Neutrophil (primary cell): ENCODE results near the gene PAM16.

Source experiments
- H3K27ac ChIP-seq: fragments of 200-600 bp; sonication (generic); 2 replicates; pipeline ENCODE4 v1.5.1; 2016; ENCODE audit warnings: mild to moderate bottlenecking, moderate library complexity
- H3K27me3 ChIP-seq: fragments of 200-600 bp; sonication (generic); 2 replicates; pipeline ENCODE4 v1.6.0; 2016; ENCODE audit warnings: mild to moderate bottlenecking
- H3K36me3 ChIP-seq: fragments of 200-600 bp; sonication (generic); 2 replicates; pipeline ENCODE4 v1.5.1; 2017
- H3K4me1 ChIP-seq, 2 experiments: fragments of 200-600 bp in 1 of 2; sonication (generic) in 1 of 2; 1 replicate in 1 of 2; 2 replicates in 1 of 2; pipeline versions ENCODE4 v1.5.1 to v1.6.1; 2013 to 2016; ENCODE audit warnings: low read depth in 1 of 2, low read length in 1 of 2, mild to moderate bottlenecking in 1 of 2, moderate library complexity in 1 of 2; ENCODE audit not compliant: control insufficient read depth in 1 of 2, insufficient read depth in 1 of 2
- H3K4me3 ChIP-seq, 2 experiments: fragments of 200-600 bp in 1 of 2; sonication (generic) in 1 of 2; 1 replicate in 1 of 2; 2 replicates in 1 of 2; pipeline ENCODE4 v1.5.1; 2013 to 2016; ENCODE audit warnings: low read depth in 1 of 2, low read length in 1 of 2, mild to moderate bottlenecking in 1 of 2, moderate library complexity in 1 of 2
- H3K9me3 ChIP-seq: fragments of 200-600 bp; sonication (generic); 2 replicates; pipeline ENCODE4 v1.5.1; 2016
- CTCF ChIP-seq: fragments of 200-600 bp; sonication (generic); IDR thresholded peaks from 2 replicates; pipeline ENCODE4 v1.5.1; 2016; ENCODE audit warnings: antibody characterized with exemption

The PAM16 gene

DNA sequence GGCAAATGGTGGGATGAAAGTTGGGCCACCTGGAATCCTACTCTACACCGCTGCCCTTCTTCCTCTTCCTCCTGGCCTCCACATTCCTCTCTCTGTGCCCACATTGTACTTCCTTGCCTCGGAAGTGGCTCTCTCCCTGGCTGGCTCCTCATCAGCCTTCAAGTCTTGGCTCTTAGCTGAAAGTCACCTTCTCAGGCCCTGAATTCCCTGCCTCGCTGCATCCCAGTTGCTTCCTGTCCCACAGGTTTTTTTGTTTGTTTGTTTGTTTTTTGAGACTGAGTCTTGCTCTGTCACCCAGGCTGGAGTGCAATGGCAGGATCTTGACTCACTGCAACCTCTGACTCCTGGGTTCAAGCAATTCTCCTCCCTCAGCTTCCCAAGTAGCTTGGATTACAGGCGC lies 2.6 kb upstream of the PAM16 start:
- TF ChIP-seq CTCF: no peak
- H3K36me3 ChIP-seq: peaks cover 58% of the 10 kb centered on the region
- peak overlapping the region; percentile 41 for H3K27ac ChIP-seq

DNA sequence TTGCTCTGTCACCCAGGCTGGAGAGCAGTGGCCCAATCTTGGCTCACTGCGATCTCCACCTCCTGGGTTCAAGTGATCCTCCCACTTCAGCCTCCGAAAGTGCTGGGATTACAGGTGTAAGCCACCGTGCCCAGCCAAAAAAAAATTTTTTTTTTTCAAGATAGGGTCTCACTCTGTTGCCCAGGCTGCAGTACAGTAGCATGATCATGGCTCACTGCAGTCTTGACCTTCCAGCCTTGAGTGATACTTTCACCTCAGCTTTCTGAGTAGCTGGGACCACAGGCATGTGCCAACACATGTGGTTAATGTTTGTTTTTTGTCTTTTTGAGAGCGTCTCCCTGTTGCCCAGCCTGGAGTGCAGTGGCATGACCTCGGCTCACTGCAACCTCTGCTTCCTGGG lies 1.7 kb upstream of the PAM16 start:
- Histone ChIP-seq H3K4me1 (peaks cover 34 to 40% of the 10 kb centered on the region in 2 experiments), H3K27me3 (no peaks in the 10 kb centered on the region), H3K27ac (peak overlapping the region; percentile 41), H3K4me3 (no peak overlapping the region), H3K9me3 (no peaks in the 10 kb centered on the region), H3K36me3 (peaks cover 50% of the 10 kb centered on the region)
- no peak for TF ChIP-seq CTCF

More for the DNA sequence above, 2.6 kb upstream of the PAM16 start:
- H3K4me3 ChIP-seq: no peak overlapping the region
- H3K9me3 ChIP-seq: no peaks in the 10 kb centered on the region
- H3K4me1 ChIP-seq: peaks cover 26 to 32% of the 10 kb centered on the region in 2 experiments
- no peaks in the 10 kb centered on the region for H3K27me3 ChIP-seq

- Histone ChIP-seq H3K4me1 (peaks cover 43 to 50% of the 10 kb centered on the region in 2 experiments), H3K27me3 (no peaks in the 10 kb centered on the region), H3K27ac (peak overlapping the region; percentile 79), H3K9me3 (no peaks in the 10 kb centered on the region), H3K4me3 (no peak overlapping the region), H3K36me3 (peaks cover 40% of the 10 kb centered on the region)
- TF ChIP-seq CTCF: no peak
Observed at GRCh38 chr16:4351880-4352279, 759 bp upstream of the PAM16 start.

DNA sequence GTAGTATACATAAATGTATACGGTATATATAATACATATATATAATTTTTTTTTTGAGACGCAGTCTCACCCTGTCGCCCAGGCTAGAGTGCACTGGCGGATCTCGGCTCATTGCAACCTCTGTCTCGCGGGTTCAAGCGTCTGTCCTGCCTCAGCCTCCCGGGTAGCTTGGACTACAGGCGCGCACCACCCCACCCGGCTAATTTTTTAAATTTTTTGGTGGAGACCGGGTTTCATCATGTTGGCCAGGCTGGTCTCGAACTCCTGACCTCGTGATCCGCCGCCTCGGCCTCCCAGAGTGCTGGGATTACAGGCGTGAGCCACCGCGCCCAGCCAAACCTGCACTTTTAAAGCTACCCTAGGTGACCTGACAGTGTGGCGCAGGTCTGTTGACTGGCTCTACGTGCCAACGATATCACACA lies 745 bp downstream of the PAM16 start:
- peak overlapping the region; percentile 65 to 84 for H3K4me3 ChIP-seq
- H3K4me1 ChIP-seq: peaks cover 58 to 65% of the 10 kb centered on the region in 2 experiments
- no peaks in the 10 kb centered on the region for H3K27me3 ChIP-seq
- no peaks in the 10 kb centered on the region for H3K9me3 ChIP-seq
- H3K27ac ChIP-seq: peak overlapping the region; percentile 79
- peaks cover 25% of the 10 kb centered on the region for H3K36me3 ChIP-seq
- no peak for TF ChIP-seq CTCF

GRCh38 chr16:4349332-4349731 lies 1.8 kb downstream of the PAM16 start:
- H3K27me3 ChIP-seq: no peaks in the 10 kb centered on the region
- no peak overlapping the region for H3K4me3 ChIP-seq
- no peak for TF ChIP-seq CTCF
- H3K4me1 ChIP-seq: peaks cover 69 to 72% of the 10 kb centered on the region in 2 experiments
- H3K36me3 ChIP-seq: peaks cover 15% of the 10 kb centered on the region
- no peaks in the 10 kb centered on the region for H3K9me3 ChIP-seq
- H3K27ac ChIP-seq: peak overlapping the region; percentile 55
